GM18868 (cell line): Measurements from ENCODE around the gene ACTN1.
"Not testable (repeated sequence)": the region's sequence is repeated elsewhere in the genome, so short reads cannot be mapped to it uniquely, and the experiment has no call there.

Experiments used
- ATAC-seq: cut with Tn5 transposase; IDR thresholded peaks from one replicate; pipeline ENCODE4 v1.9.1; 2021; ENCODE audit warnings: mild to moderate bottlenecking, moderate library complexity; ENCODE audit not compliant: unreplicated experiment

The ACTN1 gene

GRCh38 chr14:68986926-68987652, 8.0 kb upstream of the ACTN1 start:
- no peak for ATAC-seq

GRCh38 chr14:68986225-68986624, 7.1 kb upstream of the ACTN1 start:
- no peak for ATAC-seq

- no peak for ATAC-seq
These were observed 5.6 kb upstream of the ACTN1 start for GRCh38 chr14:68984686-68985085.

GRCh38 chr14:68983191-68983590, 4.1 kb upstream of the ACTN1 start:
- ATAC-seq = no peak

GRCh38 chr14:68982581-68982980, 3.5 kb upstream of the ACTN1 start:
- no peak for ATAC-seq

- no peak for ATAC-seq
These were observed 2.5 kb upstream of the ACTN1 start for GRCh38 chr14:68981539-68981976.

- no peak for ATAC-seq
These were observed 2.0 kb upstream of the ACTN1 start for GRCh38 chr14:68981139-68981538.

- no peak for ATAC-seq
These were observed 785 bp upstream of the ACTN1 start for GRCh38 chr14:68979722-68980451.

GRCh38 chr14:68978172-68978911, 760 bp downstream of the ACTN1 start:
- no peak for ATAC-seq

- ATAC-seq = no peak
These were observed 1.4 kb downstream of the ACTN1 start for GRCh38 chr14:68977718-68978171.

- ATAC-seq = no peak
These were observed 1.9 kb downstream of the ACTN1 start for GRCh38 chr14:68977180-68977717.

- ATAC-seq = no peak
These were observed 2.7 kb downstream of the ACTN1 start for GRCh38 chr14:68976160-68977067.

- ATAC-seq = no peak
These were observed 3.4 kb downstream of the ACTN1 start for GRCh38 chr14:68975667-68976066.

GRCh38 chr14:68974759-68975347, 4.2 kb downstream of the ACTN1 start:
- no peak for ATAC-seq

GRCh38 chr14:68973639-68974038, 5.5 kb downstream of the ACTN1 start:
- no peak for ATAC-seq

GRCh38 chr14:68973219-68973565, 5.9 kb downstream of the ACTN1 start:
- ATAC-seq = not testable (repeated sequence)

- ATAC-seq = no peak
These were observed 6.4 kb downstream of the ACTN1 start for GRCh38 chr14:68972507-68973218.

GRCh38 chr14:68971411-68972035, 7.6 kb downstream of the ACTN1 start:
- ATAC-seq = no peak

GRCh38 chr14:68970736-68971135, 8.4 kb downstream of the ACTN1 start:
- no peak for ATAC-seq
